OCI-LY7 (cell line): ENCODE data around the gene ELK1. TPM values are rescaled to one million over a fixed set of nuclear protein-coding genes. Genes with fewer than 3 reads are reported as not detected.

ENCODE experiments used
- BruUV-seq: library from RNA; stranded (reverse); fragments of 400-500 nt; replicated peaks from 2 replicates; lab custom pipeline; 2021; lab: Mats Ljungman, UMichigan
- CTCF ChIA-PET: fragments of 300-600 bp; sonication (Branson Sonifier 250); formaldehyde crosslinking; loops from one replicate; lab custom pipeline; 2022; ENCODE audit warnings: antibody characterized with exemption; ENCODE audit not compliant: unreplicated experiment; lab: Charles Lee
- POLR2A ChIA-PET: fragments of 300-600 bp; sonication (Branson Sonifier 250); formaldehyde crosslinking; loops from one replicate; lab custom pipeline; 2022; ENCODE audit warnings: antibody characterized with exemption; lab: Charles Lee
- DNase-seq: peaks from one replicate; pipeline ENCODE4 v3.0.0-alpha.2; 2015; ENCODE audit warnings: low spot score
- H2AFZ ChIP-seq: fragments of 200-600 bp; sonication (generic), shearing (Covaris generic); 2 replicates; pipeline ENCODE4 v1.6.1; 2014; ENCODE audit warnings: mild to moderate bottlenecking, antibody characterized with exemption, low read length, moderate library complexity
- H3K27ac ChIP-seq: fragments of 200-600 bp; sonication (generic); 2 replicates; pipeline ENCODE4 v1.5.1; 2014; ENCODE audit warnings: mixed run types, low read depth, mild to moderate bottlenecking, moderate library complexity, low read length, inconsistent platforms; ENCODE audit not compliant: poor library complexity, severe bottlenecking
- H3K36me3 ChIP-seq: fragments of 200-600 bp; sonication (generic); 2 replicates; pipeline ENCODE4 v1.6.1; 2014; ENCODE audit warnings: mild to moderate bottlenecking, antibody characterized with exemption, low read length, moderate library complexity, mixed read lengths; ENCODE audit not compliant: insufficient read depth
- H3K4me1 ChIP-seq: fragments of 200-600 bp; sonication (generic); 2 replicates; pipeline ENCODE4 v1.5.1; 2014; ENCODE audit warnings: mild to moderate bottlenecking, low read length; ENCODE audit not compliant: insufficient read depth, poor library complexity, severe bottlenecking
- H3K4me2 ChIP-seq: fragments of 200-600 bp; sonication (generic); 2 replicates; pipeline ENCODE4 v1.6.1; 2014; ENCODE audit warnings: mild to moderate bottlenecking, low read length
- H3K4me3 ChIP-seq: fragments of 200-600 bp; sonication (generic); 2 replicates; pipeline ENCODE4 v1.5.1; 2014; ENCODE audit warnings: mild to moderate bottlenecking, low read depth, low read length; ENCODE audit not compliant: poor library complexity, severe bottlenecking
- H3K79me2 ChIP-seq: fragments of 200-600 bp; sonication (generic); 2 replicates; pipeline ENCODE4 v1.6.1; 2016; ENCODE audit warnings: low read depth, mild to moderate bottlenecking, low read length, moderate library complexity, mixed read lengths; ENCODE audit not compliant: insufficient read depth
- H3K9me2 ChIP-seq: fragments of 200-600 bp; sonication (generic); 2 replicates; pipeline ENCODE4 v1.6.1; 2016; ENCODE audit warnings: mild to moderate bottlenecking, low read length, mixed read lengths; ENCODE audit not compliant: insufficient read depth
- H3K9me3 ChIP-seq: fragments of 200-600 bp; sonication (generic); 2 replicates; pipeline ENCODE4 v1.6.1; 2014; ENCODE audit warnings: mild to moderate bottlenecking, mixed run types, low read length, mixed read lengths
- H4K20me1 ChIP-seq: fragments of 200-600 bp; sonication (generic); 2 replicates; pipeline ENCODE4 v1.6.1; 2014; ENCODE audit warnings: mild to moderate bottlenecking, antibody characterized with exemption, low read length, moderate library complexity, mixed read lengths; ENCODE audit not compliant: insufficient read depth
- EZH2phosphoT487 ChIP-seq: fragments of 200-600 bp; sonication (generic); IDR thresholded peaks from 2 replicates; pipeline ENCODE4 v1.6.1; 2018; ENCODE audit warnings: low read depth, borderline replicate concordance, mild to moderate bottlenecking, mixed run types, antibody characterized with exemption, low read length, moderate library complexity, mixed read lengths
- intact Hi-C: fragments of 100-400 bp; cut with micrococcal nuclease; formaldehyde crosslinking; loops from one replicate; pipeline ENCODE4 v1.10.0; 2022; ENCODE audit not compliant: unreplicated experiment
- total RNA-seq, 2 experiments: library from RNA; depleted of rRNA in 1 of 2; stranded (reverse); fragments of >200 nt in 1 of 2; shearing (Covaris generic) in 1 of 2; gene quantifications; 2 replicates each; pipeline ENCODE4 v1.2.3, GENCODE V29; 2014 to 2022
- TF ChIP-seq, protein P1 (sequence below): fragments of 200-600 bp; sonication (generic); conservative IDR thresholded peaks from 2 replicates; pipeline ENCODE4 v1.5.1; 2014; ENCODE audit warnings: mild to moderate bottlenecking, antibody characterized with exemption, low read length, moderate library complexity, mixed read lengths

The ELK1 gene
- total RNA-seq, 2 experiments from 2014 or later: 23.3 to 51.0 TPM

- TF ChIP-seq EZH2phosphoT487: no peak
- TF ChIP-seq, protein P1, sequence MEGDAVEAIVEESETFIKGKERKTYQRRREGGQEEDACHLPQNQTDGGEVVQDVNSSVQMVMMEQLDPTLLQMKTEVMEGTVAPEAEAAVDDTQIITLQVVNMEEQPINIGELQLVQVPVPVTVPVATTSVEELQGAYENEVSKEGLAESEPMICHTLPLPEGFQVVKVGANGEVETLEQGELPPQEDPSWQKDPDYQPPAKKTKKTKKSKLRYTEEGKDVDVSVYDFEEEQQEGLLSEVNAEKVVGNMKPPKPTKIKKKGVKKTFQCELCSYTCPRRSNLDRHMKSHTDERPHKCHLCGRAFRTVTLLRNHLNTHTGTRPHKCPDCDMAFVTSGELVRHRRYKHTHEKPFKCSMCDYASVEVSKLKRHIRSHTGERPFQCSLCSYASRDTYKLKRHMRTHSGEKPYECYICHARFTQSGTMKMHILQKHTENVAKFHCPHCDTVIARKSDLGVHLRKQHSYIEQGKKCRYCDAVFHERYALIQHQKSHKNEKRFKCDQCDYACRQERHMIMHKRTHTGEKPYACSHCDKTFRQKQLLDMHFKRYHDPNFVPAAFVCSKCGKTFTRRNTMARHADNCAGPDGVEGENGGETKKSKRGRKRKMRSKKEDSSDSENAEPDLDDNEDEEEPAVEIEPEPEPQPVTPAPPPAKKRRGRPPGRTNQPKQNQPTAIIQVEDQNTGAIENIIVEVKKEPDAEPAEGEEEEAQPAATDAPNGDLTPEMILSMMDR: no peak
- no peaks in the 10 kb centered on the region for H3K9me2 ChIP-seq
- H3K4me2 ChIP-seq: no peak overlapping the region
- no peaks in the 10 kb centered on the region for H3K36me3 ChIP-seq
- no peaks in the 10 kb centered on the region for H3K9me3 ChIP-seq
- ChIA-PET POLR2A (no interaction called here), CTCF (no interaction called here)
- no peak overlapping the region for H2AFZ ChIP-seq
- DNase-seq: no peak
- H3K4me3 ChIP-seq: no peak overlapping the region
- H3K27ac ChIP-seq: no peak overlapping the region
- intact Hi-C loops: no loop called here
- BruUV-seq: no TSS peak
- H3K79me2 ChIP-seq: no peaks in the 10 kb centered on the region
- H4K20me1 ChIP-seq: no peaks in the 10 kb centered on the region
- no peaks in the 10 kb centered on the region for H3K4me1 ChIP-seq
Observed at GRCh38 chrX:47611926-47612325, 38.4 kb downstream of the ELK1 start.

DNA sequence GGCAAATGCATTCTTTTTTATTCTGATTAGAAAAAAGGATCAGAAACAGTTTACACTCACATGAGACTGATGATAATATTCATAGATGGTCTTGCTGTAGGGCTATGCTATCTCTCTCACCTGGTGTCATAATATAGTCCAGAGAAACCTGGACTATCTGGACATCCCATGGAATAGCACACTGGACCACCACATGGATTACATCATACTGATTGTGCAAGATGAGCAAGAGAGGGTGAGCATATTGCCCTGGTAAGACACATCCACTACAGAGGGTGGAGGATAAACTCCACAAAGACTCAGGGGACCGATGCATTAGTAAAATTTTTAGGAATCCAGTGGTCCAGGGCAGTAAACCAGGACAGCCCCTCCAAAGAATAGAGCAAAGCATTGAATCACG, 38.9 kb downstream of the ELK1 start:
- POLR2A ChIA-PET: no interaction called here

DNA sequence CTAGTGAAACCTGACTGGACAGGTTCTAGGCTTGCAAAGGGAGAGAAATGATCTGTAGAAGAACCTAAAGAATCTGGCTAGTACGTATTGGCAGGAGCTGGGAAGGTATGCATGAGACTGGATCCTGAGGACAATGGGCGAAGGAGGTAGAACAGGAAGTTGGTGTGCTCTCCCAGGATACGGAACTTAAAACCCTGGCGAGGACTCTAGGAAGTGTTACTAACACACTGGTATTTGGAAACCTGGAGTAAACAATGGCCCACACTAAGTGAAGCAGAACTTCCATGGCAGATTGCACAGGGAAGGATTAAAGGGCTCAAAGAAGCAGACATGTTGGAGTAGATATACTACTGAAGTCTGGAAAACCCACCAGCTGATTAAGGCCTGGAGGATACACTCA, 39.9 kb downstream of the ELK1 start:
- intact Hi-C loops: no loop called here
- no TSS peak for BruUV-seq
- TF ChIP-seq, protein P1: no peak
- CTCF ChIA-PET: no interaction called here
- POLR2A ChIA-PET: no interaction called here
- H4K20me1 ChIP-seq: no peaks in the 10 kb centered on the region
- no peak overlapping the region for H3K27ac ChIP-seq
- no peaks in the 10 kb centered on the region for H3K36me3 ChIP-seq
- no peak for DNase-seq
- no peaks in the 10 kb centered on the region for H3K79me2 ChIP-seq
- no peaks in the 10 kb centered on the region for H3K9me2 ChIP-seq
- no peak overlapping the region for H3K4me2 ChIP-seq
- H3K4me1 ChIP-seq: no peaks in the 10 kb centered on the region
- H3K9me3 ChIP-seq: no peaks in the 10 kb centered on the region
- H3K4me3 ChIP-seq: no peak overlapping the region
- no peak overlapping the region for H2AFZ ChIP-seq

More for the DNA sequence above, 38.9 kb downstream of the ELK1 start:
- no peaks in the 10 kb centered on the region for H3K4me1 ChIP-seq
- TF ChIP-seq, protein P1: no peak
- TF ChIP-seq EZH2phosphoT487: no peak
- DNase-seq: no peak
- no peaks in the 10 kb centered on the region for H3K36me3 ChIP-seq
- H3K79me2 ChIP-seq: no peaks in the 10 kb centered on the region
- H3K27ac ChIP-seq: no peak overlapping the region
- H3K4me2 ChIP-seq: no peak overlapping the region
- CTCF ChIA-PET: no interaction called here
- BruUV-seq: no TSS peak
- intact Hi-C loops: no loop called here
- no peak overlapping the region for H3K4me3 ChIP-seq
- no peaks in the 10 kb centered on the region for H3K9me2 ChIP-seq
- H2AFZ ChIP-seq: no peak overlapping the region
- no peaks in the 10 kb centered on the region for H3K9me3 ChIP-seq
- no peaks in the 10 kb centered on the region for H4K20me1 ChIP-seq
